GM23338 (cell line): ENCODE measurements around the gene C2CD2L.

Experiments used
- EZH2 ChIP-seq: fragments of 200-600 bp; sonication (generic); IDR thresholded peaks from one replicate; pipeline ENCODE4 v1.8.0; 2017; ENCODE audit warnings: antibody characterized with exemption, mild to moderate bottlenecking, low read depth; ENCODE audit not compliant: unreplicated experiment
- NANOG ChIP-seq: IDR thresholded peaks from 2 replicates; pipeline ENCODE4 v1.6.1; 2016; ENCODE audit warnings: antibody characterized with exemption, borderline replicate concordance
- TF ChIP-seq, protein P1 (sequence below), 2 experiments: fragments of 200-600 bp in 1 of 2; sonication (generic) in 1 of 2; conservative IDR thresholded peaks; 2 replicates each; pipeline versions ENCODE4 v1.5.1 to v1.6.1; 2016 to 2017; ENCODE audit warnings: antibody characterized with exemption in 2 of 2, low read depth in 2 of 2, mild to moderate bottlenecking in 2 of 2, moderate library complexity in 1 of 2

DNA sequence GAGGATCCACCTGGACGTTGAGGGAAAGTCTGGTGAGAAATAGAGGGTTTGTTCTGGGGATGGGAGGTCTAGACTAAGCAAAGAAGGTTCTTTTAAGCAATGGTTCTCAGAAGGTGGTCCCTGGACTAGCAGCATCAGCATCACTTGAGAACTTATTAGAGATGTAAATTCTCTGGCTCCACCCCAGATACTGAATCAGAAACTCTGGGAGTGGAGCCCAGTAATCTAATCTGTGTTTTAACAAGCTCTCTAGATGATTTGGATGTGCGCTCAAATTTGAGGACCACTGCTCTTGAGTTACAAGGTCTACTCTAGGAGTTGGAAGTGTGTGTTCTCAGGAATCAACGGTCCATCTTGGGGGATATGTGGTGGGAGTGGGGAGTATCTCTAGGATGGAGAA lies 38.4 kb downstream of the C2CD2L start:
- no peak for TF ChIP-seq NANOG
- TF ChIP-seq, protein P1, sequence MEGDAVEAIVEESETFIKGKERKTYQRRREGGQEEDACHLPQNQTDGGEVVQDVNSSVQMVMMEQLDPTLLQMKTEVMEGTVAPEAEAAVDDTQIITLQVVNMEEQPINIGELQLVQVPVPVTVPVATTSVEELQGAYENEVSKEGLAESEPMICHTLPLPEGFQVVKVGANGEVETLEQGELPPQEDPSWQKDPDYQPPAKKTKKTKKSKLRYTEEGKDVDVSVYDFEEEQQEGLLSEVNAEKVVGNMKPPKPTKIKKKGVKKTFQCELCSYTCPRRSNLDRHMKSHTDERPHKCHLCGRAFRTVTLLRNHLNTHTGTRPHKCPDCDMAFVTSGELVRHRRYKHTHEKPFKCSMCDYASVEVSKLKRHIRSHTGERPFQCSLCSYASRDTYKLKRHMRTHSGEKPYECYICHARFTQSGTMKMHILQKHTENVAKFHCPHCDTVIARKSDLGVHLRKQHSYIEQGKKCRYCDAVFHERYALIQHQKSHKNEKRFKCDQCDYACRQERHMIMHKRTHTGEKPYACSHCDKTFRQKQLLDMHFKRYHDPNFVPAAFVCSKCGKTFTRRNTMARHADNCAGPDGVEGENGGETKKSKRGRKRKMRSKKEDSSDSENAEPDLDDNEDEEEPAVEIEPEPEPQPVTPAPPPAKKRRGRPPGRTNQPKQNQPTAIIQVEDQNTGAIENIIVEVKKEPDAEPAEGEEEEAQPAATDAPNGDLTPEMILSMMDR (conservative IDR thresholded peaks at IDR 0.05; ENCODE audit: low read depth in 2 of 2): no peak
- TF ChIP-seq EZH2: no peak
